WTC11 (cell line): ENCODE results near the gene CNTN5. TPM values are rescaled to one million over a fixed set of nuclear protein-coding genes. Genes with fewer than 3 reads are reported as not detected.
A peak's percentile ranks its signal among the peaks of the same experiment; 100 is the strongest.

ENCODE experiments used
- ATAC-seq: fragments of 200-7000 bp; cut with Tn5 transposase; 2 replicates; pipeline ENCODE4 v1.10.0; 2021; ENCODE audit warnings: mild to moderate bottlenecking, moderate library complexity
- CTCF ChIA-PET: fragments of 300-600 bp; sonication (Branson Sonifier 250); formaldehyde crosslinking; loops from one replicate; lab custom pipeline; 2021; ENCODE audit warnings: antibody characterized with exemption; lab: Charles Lee
- POLR2A ChIA-PET: fragments of 350-600 bp; sonication (Branson Sonifier 250); formaldehyde crosslinking; loops from one replicate; lab custom pipeline; 2021; ENCODE audit warnings: antibody characterized with exemption; lab: Charles Lee
- DNase-seq: peaks from one replicate; pipeline ENCODE4 v3.0.0; 2021; ENCODE audit warnings: low spot score
- H3K27ac Mint-ChIP-seq: 2 replicates; pipeline ENCODE4 v1.8.0; 2021; ENCODE audit warnings: mixed read lengths
- H3K27me3 Mint-ChIP-seq: 2 replicates; pipeline ENCODE4 v1.8.0; 2021; ENCODE audit warnings: low read depth, mild to moderate bottlenecking, moderate library complexity, mixed read lengths
- H3K36me3 Mint-ChIP-seq: 2 replicates; pipeline ENCODE4 v1.8.0; 2021; ENCODE audit warnings: mixed read lengths
- H3K4me1 Mint-ChIP-seq: 2 replicates; pipeline ENCODE4 v1.8.0; 2022; ENCODE audit warnings: mixed read lengths
- H3K4me3 Mint-ChIP-seq: 2 replicates; pipeline ENCODE4 v1.8.0; 2021; ENCODE audit warnings: mild to moderate bottlenecking, moderate library complexity, mixed read lengths
- H3K9me3 Mint-ChIP-seq: 2 replicates; pipeline ENCODE4 v1.8.0; 2021; ENCODE audit warnings: mixed read lengths
- ATF3 ChIP-seq: sonication (generic); formaldehyde crosslinking; conservative IDR thresholded peaks from 2 replicates; pipeline ENCODE4 v1.8.1; 2022; ENCODE audit warnings: mild to moderate bottlenecking, missing genetic modification reagents
- CREB1 ChIP-seq: sonication (generic); formaldehyde crosslinking; IDR thresholded peaks from 2 replicates; pipeline ENCODE4 v1.8.0; 2023; ENCODE audit warnings: mild to moderate bottlenecking, missing genetic modification reagents
- CREM ChIP-seq: sonication (generic); formaldehyde crosslinking; IDR thresholded peaks from 2 replicates; pipeline ENCODE4 v1.8.1; 2022; ENCODE audit warnings: mild to moderate bottlenecking, missing genetic modification reagents, moderate library complexity
- IRF2 ChIP-seq: sonication (generic); formaldehyde crosslinking; IDR thresholded peaks from 2 replicates; pipeline ENCODE4 v1.8.0; 2022; ENCODE audit warnings: low read depth, missing genetic modification reagents, borderline replicate concordance
- KAT7 ChIP-seq: sonication (generic); formaldehyde crosslinking; IDR thresholded peaks from 2 replicates; pipeline ENCODE4 v1.8.1; 2023; ENCODE audit warnings: missing genetic modification reagents, mild to moderate bottlenecking, borderline replicate concordance
- MAX ChIP-seq: sonication (generic); formaldehyde crosslinking; IDR thresholded peaks from 2 replicates; pipeline ENCODE4 v1.8.0; 2022; ENCODE audit warnings: mild to moderate bottlenecking, missing genetic modification reagents
- MLX ChIP-seq: sonication (generic); formaldehyde crosslinking; IDR thresholded peaks from 2 replicates; pipeline ENCODE4 v1.8.1; 2023; ENCODE audit warnings: mild to moderate bottlenecking, missing genetic modification reagents, moderate library complexity
- OVOL2 ChIP-seq: fragments of 250-450 bp; sonication (Bioruptor Pico); IDR thresholded peaks from 2 replicates; pipeline ENCODE4 v1.9.0; 2021; ENCODE audit warnings: mild to moderate bottlenecking, borderline replicate concordance
- PREB ChIP-seq: sonication (generic); formaldehyde crosslinking; IDR thresholded peaks from 2 replicates; pipeline ENCODE4 v1.8.1; 2022; ENCODE audit warnings: mild to moderate bottlenecking, missing genetic modification reagents, moderate library complexity, borderline replicate concordance
- PRRX2 ChIP-seq: fragments of 250-450 bp; sonication (Bioruptor Pico); IDR thresholded peaks from 2 replicates; pipeline ENCODE4 v1.8.0; 2021; ENCODE audit warnings: mild to moderate bottlenecking
- RORB ChIP-seq: fragments of 250-450 bp; sonication (Bioruptor Pico); IDR thresholded peaks from 2 replicates; pipeline ENCODE4 v1.9.0; 2021; ENCODE audit warnings: mild to moderate bottlenecking
- SOX15 ChIP-seq: fragments of 250-450 bp; sonication (Bioruptor Pico); IDR thresholded peaks from 2 replicates; pipeline ENCODE4 v1.9.0; 2021; ENCODE audit warnings: mild to moderate bottlenecking
- TCF7 ChIP-seq: sonication (generic); formaldehyde crosslinking; IDR thresholded peaks from 2 replicates; pipeline ENCODE4 v1.8.0; 2022; ENCODE audit warnings: mild to moderate bottlenecking, low read depth, missing genetic modification reagents, moderate library complexity
- TEAD4 ChIP-seq: sonication (generic); formaldehyde crosslinking; IDR thresholded peaks from 2 replicates; pipeline ENCODE4 v1.8.0; 2022; ENCODE audit warnings: mild to moderate bottlenecking, missing genetic modification reagents
- ZNF138 ChIP-seq: sonication (generic); formaldehyde crosslinking; conservative IDR thresholded peaks from 2 replicates; pipeline ENCODE4 v1.8.1; 2022; ENCODE audit warnings: mild to moderate bottlenecking, moderate library complexity, missing genetic modification reagents
- ZNF317 ChIP-seq: sonication (generic); formaldehyde crosslinking; IDR thresholded peaks from 2 replicates; pipeline ENCODE4 v1.8.1; 2023; ENCODE audit warnings: low read depth, mild to moderate bottlenecking, moderate library complexity, missing genetic modification reagents, borderline replicate concordance
- ZNF423 ChIP-seq: fragments of 250-450 bp; sonication (Bioruptor Pico); IDR thresholded peaks from 2 replicates; pipeline ENCODE4 v2.1.2; 2022; ENCODE audit warnings: mild to moderate bottlenecking, moderate library complexity
- ZNF532 ChIP-seq: fragments of 250-450 bp; sonication (Bioruptor Pico); IDR thresholded peaks from 2 replicates; pipeline ENCODE4 v1.9.0; 2021; ENCODE audit warnings: mild to moderate bottlenecking, borderline replicate concordance
- ZSCAN18 ChIP-seq: fragments of 250-450 bp; sonication (Bioruptor Pico); IDR thresholded peaks from 2 replicates; pipeline ENCODE4 v2.1.2; 2022; ENCODE audit warnings: mild to moderate bottlenecking, moderate library complexity
- total RNA-seq: library from RNA; stranded (reverse); gene quantifications from 3 replicates; pipeline ENCODE4 v1.2.3, GENCODE V29; 2021

The CNTN5 gene
- total RNA-seq, 1 experiment from 2014 or later, result 0.07 TPM

- Mint-ChIP-seq H3K4me3 (no peak overlapping the region), H3K9me3 (no peaks in the 10 kb centered on the region), H3K36me3 (no peaks in the 10 kb centered on the region), H3K27me3 (no peaks in the 10 kb centered on the region), H3K4me1 (peaks cover 5% of the 10 kb centered on the region), H3K27ac (0 out of 2 replicates have a peak overlapping the region, but pooled peaks have one; percentile 13)
- CTCF ChIA-PET, result no interaction called here
- DNase-seq, result no peak
- no peak for TF ChIP-seq ZNF423 (CRISPR knock-in tag)
- no peak for TF ChIP-seq CREB1
- POLR2A ChIA-PET, result no interaction called here
- ATAC-seq, result no peak
Observed at GRCh38 chr11:100356035-100356434, 1335.3 kb downstream of the CNTN5 start.

GRCh38 chr11:100359281-100359680, 1338.5 kb downstream of the CNTN5 start:
- ChIA-PET POLR2A (no interaction called here), CTCF (no interaction called here)
- Mint-ChIP-seq H3K27me3 (no peaks in the 10 kb centered on the region; the same call in 1 of the 2 replicates), H3K9me3 (peaks cover 1% of the 10 kb centered on the region; the same call in 1 of the 2 replicates), H3K4me1 (peaks cover 5% of the 10 kb centered on the region), H3K36me3 (no peaks in the 10 kb centered on the region), H3K4me3 (no peak overlapping the region), H3K27ac (no peak overlapping the region)
- DNase-seq, result no peak
- ATAC-seq, result no peak
- no peak for TF ChIP-seq SOX15 (CRISPR knock-in tag)
- no peak for TF ChIP-seq MAX (CRISPR knock-in tag)
- TF ChIP-seq ZNF532 (CRISPR knock-in tag), result no peak
- TF ChIP-seq TEAD4 (CRISPR knock-in tag), result no peak
- TF ChIP-seq KAT7 (CRISPR knock-in tag), result no peak
- no peak for TF ChIP-seq CREM (CRISPR knock-in tag)
- TF ChIP-seq TCF7 (CRISPR knock-in tag), result no peak
- no peak for TF ChIP-seq PREB (CRISPR knock-in tag)
- TF ChIP-seq ZSCAN18 (CRISPR knock-in tag), result no peak
- TF ChIP-seq ZNF317 (CRISPR knock-in tag), result no peak
- TF ChIP-seq ATF3 (CRISPR knock-in tag), result no peak
- TF ChIP-seq IRF2, result no peak
- TF ChIP-seq OVOL2 (CRISPR knock-in tag), result no peak
- TF ChIP-seq PRRX2 (CRISPR knock-in tag), result no peak
- TF ChIP-seq ZNF138 (CRISPR knock-in tag), result no peak
- no peak for TF ChIP-seq RORB
- no peak for TF ChIP-seq MLX (CRISPR knock-in tag)
